D721Med (cell line): ENCODE results near the gene RAI2.

Experiments
- DNase-seq: peaks from one replicate; pipeline ENCODE4 v3.0.0; 2011; ENCODE audit warnings: low spot score; ENCODE audit not compliant: insufficient read length
- FAIRE-seq: peaks from 2 replicates; lab custom pipeline; 2011; peaks lifted over from hg19 to GRCh38; lab: Jason Lieb, UNC
- CTCF ChIP-seq: IDR thresholded peaks from 2 replicates; pipeline ENCODE4 v1.5.1; 2012; ENCODE audit warnings: mild to moderate bottlenecking, control low read depth; ENCODE audit not compliant: insufficient read depth; ENCODE audit errors: missing control alignments

RAI2 gene

GRCh38 chrX:17830211-17830610 is 30.9 kb downstream of the RAI2 start:
- DNase-seq (no peak), FAIRE-seq (no peak)
- TF ChIP-seq CTCF = no peak

- DNase-seq (no peak), FAIRE-seq (no peak)
- TF ChIP-seq CTCF = no peak
Measured at GRCh38 chrX:17829566-17829965, 31.5 kb downstream of the RAI2 start.

- DNase-seq (no peak), FAIRE-seq (no peak)
- no peak for TF ChIP-seq CTCF
Measured at GRCh38 chrX:17828171-17828570, 32.9 kb downstream of the RAI2 start.

- FAIRE-seq (no peak), DNase-seq (no peak)
- no peak for TF ChIP-seq CTCF
Measured at GRCh38 chrX:17826609-17827496, 34.2 kb downstream of the RAI2 start.

GRCh38 chrX:17824980-17825379 is 36.1 kb downstream of the RAI2 start:
- DNase-seq (no peak), FAIRE-seq (no peak)
- TF ChIP-seq CTCF = no peak

- FAIRE-seq (no peak), DNase-seq (no peak)
Measured at GRCh38 chrX:17822351-17822750, 38.7 kb downstream of the RAI2 start.

More at GRCh38 chrX:17822351-17822750, 38.7 kb downstream of the RAI2 start:
- no peak for TF ChIP-seq CTCF
